SKM-1 (cell line): Measurements from ENCODE around the gene C1QTNF4.
A peak's percentile ranks its signal among the peaks of the same experiment; 100 is the strongest.

Experiments
- DNase-seq: peaks from one replicate; lab custom pipeline; 2025; ENCODE audit not compliant: unreplicated experiment; lab: John Stamatoyannopoulos, UW

Gene C1QTNF4

GRCh38 chr11:47593492-47593933 is 698 bp downstream of the C1QTNF4 start:
- DNase-seq = no peak

- no peak for DNase-seq
Measured at GRCh38 chr11:47592970-47593369, 1.2 kb downstream of the C1QTNF4 start.

- DNase-seq = no peak
Measured at GRCh38 chr11:47592251-47592650, 2.0 kb downstream of the C1QTNF4 start.

- DNase-seq = no peak
Measured at GRCh38 chr11:47591764-47592163, 2.4 kb downstream of the C1QTNF4 start.

GRCh38 chr11:47589977-47590861 is 4.0 kb downstream of the C1QTNF4 start:
- no peak for DNase-seq

GRCh38 chr11:47589584-47589976 is 4.6 kb downstream of the C1QTNF4 start:
- DNase-seq = no peak

- DNase-seq = no peak
Measured at GRCh38 chr11:47589118-47589517, 5.1 kb downstream of the C1QTNF4 start.

- DNase-seq = peak; percentile 58
Measured at GRCh38 chr11:47587723-47588326, 6.4 kb downstream of the C1QTNF4 start.

GRCh38 chr11:47587039-47587716 is 7.0 kb downstream of the C1QTNF4 start:
- no peak for DNase-seq

- no peak for DNase-seq
Measured at GRCh38 chr11:47586098-47586855, 7.9 kb downstream of the C1QTNF4 start, which contains the start of gene FAM180B. Gene FAM180B (plus strand): TSS chr11:47586678. CDS start chr11:47586769, 91 bp downstream.

GRCh38 chr11:47583844-47584243 is 10.4 kb downstream of the C1QTNF4 start:
- no peak for DNase-seq

GRCh38 chr11:47578524-47579494 is 15.4 kb downstream of the C1QTNF4 start, which contains the start of the genes KBTBD4 and NDUFS3:
Gene KBTBD4 (minus strand): TSS chr11:47578970. CDS start chr11:47578951, 19 bp downstream.
Gene NDUFS3 (plus strand): TSS chr11:47579074. CDS start chr11:47579092, 18 bp downstream.
- peak; percentile 82 for DNase-seq

GRCh38 chr11:47577460-47578041 is 16.7 kb downstream of the C1QTNF4 start:
- DNase-seq = no peak

- no peak for DNase-seq
Measured at GRCh38 chr11:47573321-47573720, 20.9 kb downstream of the C1QTNF4 start.

- DNase-seq = no peak
Measured at GRCh38 chr11:47572715-47573255, 21.4 kb downstream of the C1QTNF4 start.

- DNase-seq = no peak
Measured at GRCh38 chr11:47571895-47572294, 22.3 kb downstream of the C1QTNF4 start.

GRCh38 chr11:47571357-47571729 is 22.9 kb downstream of the C1QTNF4 start:
- DNase-seq = no peak

- DNase-seq = no peak
Measured at GRCh38 chr11:47570651-47571356, 23.4 kb downstream of the C1QTNF4 start.
